HepG2 (cell line): Measurements from ENCODE around the gene PRDX4. TPM values are rescaled to one million over a fixed set of nuclear protein-coding genes. Genes with fewer than 3 reads are reported as not detected.

Experiments used
- ATF7 ChIP-seq, 2 experiments: fragments of 450-650 bp in 1 of 2; sonication (generic) in 1 of 2; formaldehyde crosslinking in 1 of 2; IDR thresholded peaks; 2 replicates each; pipeline versions ENCODE4 v1.4.0 to v1.6.1; 2016 to 2020; ENCODE audit warnings: antibody characterized with exemption in 1 of 2, mild to moderate bottlenecking in 1 of 2, missing genetic modification reagents in 1 of 2
- ATF7-NPFF ChIP-seq: sonication (generic); formaldehyde crosslinking; IDR thresholded peaks from 2 replicates; pipeline ENCODE4 v1.8.1; 2023; ENCODE audit warnings: mild to moderate bottlenecking, low read depth, missing genetic modification reagents, moderate library complexity
- DBP ChIP-seq: sonication (generic); formaldehyde crosslinking; IDR thresholded peaks from 2 replicates; pipeline ENCODE4 v1.4.0; 2020; ENCODE audit warnings: missing genetic modification reagents; ENCODE audit errors: not compliant biosample characterization
- HES4 ChIP-seq: sonication (generic); formaldehyde crosslinking; IDR thresholded peaks from 2 replicates; pipeline ENCODE4 v1.9.0; 2021; ENCODE audit warnings: mild to moderate bottlenecking, missing genetic modification reagents, borderline replicate concordance
- JDP2 ChIP-seq: sonication (generic); formaldehyde crosslinking; IDR thresholded peaks from 2 replicates; pipeline ENCODE4 v1.8.1; 2022; ENCODE audit warnings: missing genetic modification reagents, borderline replicate concordance
- KDM5B ChIP-seq: sonication (generic); formaldehyde crosslinking; IDR thresholded peaks from 2 replicates; pipeline ENCODE4 v1.4.0; 2020; ENCODE audit warnings: missing genetic modification reagents, mild to moderate bottlenecking, borderline replicate concordance
- KLF12 ChIP-seq: sonication (generic); formaldehyde crosslinking; IDR thresholded peaks from 2 replicates; pipeline ENCODE4 v1.4.0; 2020; ENCODE audit warnings: missing genetic modification reagents, borderline replicate concordance
- KMT2A ChIP-seq: sonication (generic); formaldehyde crosslinking; IDR thresholded peaks from 2 replicates; pipeline ENCODE4 v1.4.0; 2020; ENCODE audit warnings: missing genetic modification reagents
- MAFF ChIP-seq: IDR thresholded peaks from 2 replicates; pipeline ENCODE4 v1.6.1; 2011; ENCODE audit warnings: low read depth, low read length, improper control_type of control experiment
- MXD4 ChIP-seq: IDR thresholded peaks from 2 replicates; pipeline ENCODE4 v1.6.1; 2016; ENCODE audit warnings: mild to moderate bottlenecking, missing biosample characterization, missing genetic modification reagents
- NR3C1 ChIP-seq: sonication (generic); formaldehyde crosslinking; IDR thresholded peaks from 2 replicates; pipeline ENCODE4 v1.4.0; 2020; ENCODE audit warnings: missing genetic modification reagents
- PHF8 ChIP-seq: sonication (generic); formaldehyde crosslinking; IDR thresholded peaks from 2 replicates; pipeline ENCODE4 v1.5.0; 2020; ENCODE audit warnings: missing genetic modification reagents
- RFXAP ChIP-seq: sonication (generic); formaldehyde crosslinking; IDR thresholded peaks from 2 replicates; pipeline ENCODE4 v1.4.0; 2020; ENCODE audit warnings: missing genetic modification reagents, borderline replicate concordance
- SPEN ChIP-seq: sonication (generic); formaldehyde crosslinking; IDR thresholded peaks from 2 replicates; pipeline ENCODE4 v1.5.1; 2020; ENCODE audit warnings: low read depth, mild to moderate bottlenecking, missing genetic modification reagents
- SRY ChIP-seq: sonication (generic); formaldehyde crosslinking; IDR thresholded peaks from 2 replicates; pipeline ENCODE4 v1.8.0; 2022; ENCODE audit warnings: mild to moderate bottlenecking, missing genetic modification reagents
- UBTF ChIP-seq: sonication (generic); formaldehyde crosslinking; IDR thresholded peaks from 2 replicates; pipeline ENCODE4 v1.4.0; 2020; ENCODE audit warnings: mild to moderate bottlenecking, missing genetic modification reagents
- YY1 ChIP-seq: IDR thresholded peaks from 2 replicates; pipeline ENCODE4 v1.6.1; 2011; ENCODE audit warnings: low read length, low read depth, moderate library complexity, mild to moderate bottlenecking; ENCODE audit not compliant: insufficient read depth, insufficient replicate concordance
- ZBTB42 ChIP-seq: sonication (generic); formaldehyde crosslinking; IDR thresholded peaks from 2 replicates; pipeline ENCODE4 v1.5.0; 2020; ENCODE audit warnings: mild to moderate bottlenecking, missing genetic modification reagents
- ZBTB44 ChIP-seq: sonication (generic); formaldehyde crosslinking; IDR thresholded peaks from 2 replicates; pipeline ENCODE4 v1.4.0; 2020; ENCODE audit warnings: missing genetic modification reagents
- ZNF17 ChIP-seq: sonication (generic); formaldehyde crosslinking; IDR thresholded peaks from 2 replicates; pipeline ENCODE4 v1.5.0; 2020; ENCODE audit warnings: mild to moderate bottlenecking, missing genetic modification reagents
- ZNF766 ChIP-seq: sonication (generic); formaldehyde crosslinking; IDR thresholded peaks from 2 replicates; pipeline ENCODE4 v1.5.0; 2020; ENCODE audit warnings: missing genetic modification reagents, borderline replicate concordance
- ZNF776 ChIP-seq: sonication (generic); formaldehyde crosslinking; IDR thresholded peaks from 2 replicates; pipeline ENCODE4 v1.4.0; 2020; ENCODE audit warnings: mild to moderate bottlenecking, missing genetic modification reagents
- ZNF790 ChIP-seq: sonication (generic); formaldehyde crosslinking; IDR thresholded peaks from 2 replicates; pipeline ENCODE4 v1.8.0; 2022; ENCODE audit warnings: missing genetic modification reagents, mild to moderate bottlenecking, borderline replicate concordance
- ZNF841 ChIP-seq: sonication (generic); formaldehyde crosslinking; IDR thresholded peaks from 2 replicates; pipeline ENCODE4 v1.8.1; 2023; ENCODE audit warnings: missing genetic modification reagents, borderline replicate concordance
- polyA plus RNA-seq, 8 experiments: library from polyadenylated mRNA; depleted of rRNA in 3 of 8; stranded (reverse) in 7 of 8; unstranded in 1 of 8; fragments of >200 nt; fragmentation: Illumina TruSeq in 4 of 8; extraction: Trizol in 4 of 8; gene quantifications; 2 replicates each; pipeline versions ENCODE4 v1.2.1 to v1.2.3, GENCODE V29; 2011 to 2016; ENCODE audit warnings: low read depth in 4 of 8, missing spikeins in 1 of 8, mixed read lengths in 1 of 8; ENCODE audit not compliant: insufficient read depth in 1 of 8
- total RNA-seq, 5 experiments: library from RNA; depleted of rRNA; stranded (reverse); fragments of >200 nt; fragmentation: Illumina TruSeq; extraction: Trizol; gene quantifications; 2 replicates each; pipeline ENCODE4 v1.2.3, GENCODE V29; 2016; ENCODE audit warnings: low read depth in 1 of 5

PRDX4 gene
- total and polyA plus RNA-seq, 2 of the 13 experiments (the other 11 are each of a cell fraction or from before 2014, with no cell fraction given), result 217 to 252 TPM

- peak; percentile 49 for TF ChIP-seq YY1
- TF ChIP-seq MAFF, result no peak
- no peak for TF ChIP-seq NR3C1 (CRISPR knock-in tag)
- peak; percentile 75 for TF ChIP-seq HES4 (CRISPR knock-in tag)
- peak; percentile 75 for TF ChIP-seq KDM5B (CRISPR knock-in tag)
- TF ChIP-seq ZNF17 (CRISPR knock-in tag), result no peak
- TF ChIP-seq ZNF841 (CRISPR knock-in tag), result peak; percentile 42; the same call in 1 of the 2 replicates
- TF ChIP-seq KLF12 (CRISPR knock-in tag), result 0 out of 2 replicates have a peak, but pooled peaks have one; percentile 34
- peak; percentile 69 for TF ChIP-seq UBTF (CRISPR knock-in tag)
- peak; percentile 27; the same call in 1 of the 2 replicates for TF ChIP-seq KMT2A (CRISPR knock-in tag)
- no peak for TF ChIP-seq ATF7 (IDR thresholded peaks at IDR 0.05)
- TF ChIP-seq ATF7 (CRISPR knock-in tag; IDR thresholded peaks at IDR 0.05), result 0 out of 2 replicates have a peak, but pooled peaks have one; percentile 27
- TF ChIP-seq SRY (CRISPR knock-in tag), result peak; percentile 67; the same call in 1 of the 2 replicates
- peak; percentile 56; the same call in 1 of the 2 replicates for TF ChIP-seq SPEN (CRISPR knock-in tag)
- 0 out of 2 replicates have a peak, but pooled peaks have one; percentile 61 for TF ChIP-seq MXD4
- peak; percentile 44; the same call in 1 of the 2 replicates for TF ChIP-seq ZNF776 (CRISPR knock-in tag)
- TF ChIP-seq ATF7-NPFF, result peak; percentile 81
- TF ChIP-seq ZNF790 (CRISPR knock-in tag), result peak; percentile 74; the same call in 1 of the 2 replicates
- TF ChIP-seq ZNF766 (CRISPR knock-in tag), result 0 out of 2 replicates have a peak, but pooled peaks have one; percentile 61
- peak; percentile 82; the same call in 1 of the 2 replicates for TF ChIP-seq RFXAP (CRISPR knock-in tag)
- peak; percentile 86 for TF ChIP-seq PHF8
- TF ChIP-seq ZBTB42 (CRISPR knock-in tag), result no peak
- TF ChIP-seq ZBTB44 (CRISPR knock-in tag), result no peak
- TF ChIP-seq DBP (CRISPR knock-in tag), result no peak
- TF ChIP-seq JDP2 (CRISPR knock-in tag), result no peak; the same call in 1 of the 2 replicates
Measured at GRCh38 chrX:23667239-23668177, at the start of gene PRDX4 (continued).
